ENCODE data around the gene ZBTB32. TPM values are rescaled to one million over a fixed set of nuclear protein-coding genes. Genes with fewer than 3 reads are reported as not detected.

ZBTB32 gene
- total RNA-seq, 1 donor from 2014 or later = not detected

DNA sequence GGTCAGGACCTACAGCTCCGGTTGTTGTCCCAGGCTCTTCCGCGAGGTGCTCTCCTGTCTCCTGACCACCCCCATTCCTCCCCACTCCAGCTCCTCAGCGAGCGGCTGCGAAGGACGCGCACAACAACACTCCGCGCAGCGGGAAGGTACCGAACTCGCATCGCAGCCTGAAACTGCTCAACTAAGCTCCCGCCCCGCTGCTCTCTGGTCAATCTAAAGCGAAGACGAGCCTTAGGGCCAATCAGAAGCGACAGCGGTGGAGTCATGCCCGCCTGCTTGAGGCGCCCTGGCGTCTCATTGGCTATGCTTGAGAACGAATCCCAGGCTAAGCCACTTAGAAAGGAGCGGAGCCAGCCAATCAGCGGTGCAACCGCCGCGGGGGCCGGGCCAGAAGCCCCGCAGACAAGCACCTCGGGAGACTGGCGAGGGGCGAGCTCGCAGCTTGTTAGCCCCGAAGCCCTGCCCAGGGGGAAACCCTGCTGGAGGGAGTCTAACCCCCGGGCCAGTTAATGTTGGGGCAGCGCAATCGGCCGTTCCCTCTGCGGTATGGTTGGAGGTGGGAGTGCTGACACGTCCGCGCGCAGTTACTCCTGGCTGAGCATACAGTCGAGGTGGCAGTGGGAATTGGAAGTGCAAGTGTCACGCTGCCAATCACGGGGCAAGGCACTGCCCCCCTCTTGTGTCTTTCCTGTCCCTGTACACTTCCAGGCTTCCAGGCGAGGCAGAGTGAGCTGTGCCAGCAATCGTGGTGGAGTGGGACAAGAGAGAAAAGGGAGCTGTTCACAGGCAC lies 1.9 kb upstream of the ZBTB32 start:
- TF ChIP-seq, protein P1, sequence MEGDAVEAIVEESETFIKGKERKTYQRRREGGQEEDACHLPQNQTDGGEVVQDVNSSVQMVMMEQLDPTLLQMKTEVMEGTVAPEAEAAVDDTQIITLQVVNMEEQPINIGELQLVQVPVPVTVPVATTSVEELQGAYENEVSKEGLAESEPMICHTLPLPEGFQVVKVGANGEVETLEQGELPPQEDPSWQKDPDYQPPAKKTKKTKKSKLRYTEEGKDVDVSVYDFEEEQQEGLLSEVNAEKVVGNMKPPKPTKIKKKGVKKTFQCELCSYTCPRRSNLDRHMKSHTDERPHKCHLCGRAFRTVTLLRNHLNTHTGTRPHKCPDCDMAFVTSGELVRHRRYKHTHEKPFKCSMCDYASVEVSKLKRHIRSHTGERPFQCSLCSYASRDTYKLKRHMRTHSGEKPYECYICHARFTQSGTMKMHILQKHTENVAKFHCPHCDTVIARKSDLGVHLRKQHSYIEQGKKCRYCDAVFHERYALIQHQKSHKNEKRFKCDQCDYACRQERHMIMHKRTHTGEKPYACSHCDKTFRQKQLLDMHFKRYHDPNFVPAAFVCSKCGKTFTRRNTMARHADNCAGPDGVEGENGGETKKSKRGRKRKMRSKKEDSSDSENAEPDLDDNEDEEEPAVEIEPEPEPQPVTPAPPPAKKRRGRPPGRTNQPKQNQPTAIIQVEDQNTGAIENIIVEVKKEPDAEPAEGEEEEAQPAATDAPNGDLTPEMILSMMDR (IDR thresholded peaks at IDR 0.05; ENCODE audit: insufficient read depth, low read length, severe bottlenecking) = no peak
- DNase-seq (ENCODE audit: low read depth) = peak; percentile 96
- FAIRE-seq = peak; percentile 43
- no peaks in the 10 kb centered on the region for H3K27me3 ChIP-seq (ENCODE audit: control insufficient read depth, insufficient read depth, low read length)
- peak overlapping the region; percentile 48 for H3K4me3 ChIP-seq (ENCODE audit: low read depth, low read length)
- H3K36me3 ChIP-seq (ENCODE audit: control insufficient read depth, insufficient read depth, low read length) = no peaks in the 10 kb centered on the region

DNA sequence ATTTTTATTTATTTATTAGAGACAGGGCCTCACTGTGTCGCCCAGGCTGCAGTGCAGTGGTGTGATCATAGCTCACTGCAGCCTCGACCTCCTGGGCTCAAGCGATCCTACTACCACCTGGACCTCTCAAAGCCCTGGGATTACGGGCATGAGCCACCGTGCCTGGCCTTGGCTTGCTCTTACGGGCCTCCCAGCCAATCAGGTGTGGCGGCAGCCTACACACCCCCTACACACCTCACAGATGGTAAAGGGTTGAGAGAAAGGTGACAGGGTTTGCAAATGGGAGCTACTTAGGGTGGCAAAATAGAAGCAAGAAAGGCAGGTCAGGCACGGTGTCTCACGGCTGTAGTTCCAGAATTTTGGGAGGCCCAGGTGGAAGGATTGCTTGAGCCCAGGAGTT lies 1.0 kb upstream of the ZBTB32 start:
- no peaks in the 10 kb centered on the region for H3K27me3 ChIP-seq (ENCODE audit: control insufficient read depth, insufficient read depth, low read length)
- H3K4me3 ChIP-seq (ENCODE audit: low read depth, low read length) = no peak overlapping the region
- H3K36me3 ChIP-seq (ENCODE audit: control insufficient read depth, insufficient read depth, low read length) = no peaks in the 10 kb centered on the region
- FAIRE-seq (no peak), DNase-seq (ENCODE audit: low read depth) (no peak)
- TF ChIP-seq, protein P1 (IDR thresholded peaks at IDR 0.05; ENCODE audit: insufficient read depth, low read length, severe bottlenecking) = no peak

DNA sequence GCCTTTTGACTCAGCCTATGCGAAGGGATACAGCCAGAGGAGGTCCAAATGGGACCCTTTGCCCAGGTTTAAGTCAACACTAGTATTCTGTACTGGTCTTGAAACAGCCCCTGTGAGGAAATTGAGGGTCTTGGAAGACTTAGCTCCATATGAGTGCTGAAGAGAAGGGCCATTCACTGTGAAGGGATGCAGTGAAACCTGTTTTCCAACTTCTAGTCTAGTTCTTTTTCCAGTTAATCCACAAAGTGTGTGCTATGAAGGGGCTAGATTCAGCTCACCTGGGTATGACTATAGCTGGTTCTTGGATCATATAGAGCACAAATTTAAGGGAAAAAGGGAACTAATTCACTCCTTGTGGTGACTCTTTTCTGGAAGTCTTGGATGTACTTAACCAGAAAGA lies 4.0 kb downstream of the ZBTB32 start:
- DNase-seq (ENCODE audit: low read depth) = peak; percentile 17
- no peak for FAIRE-seq
- Histone ChIP-seq H3K27me3 (ENCODE audit: control insufficient read depth, insufficient read depth, low read length) (no peaks in the 10 kb centered on the region), H3K36me3 (ENCODE audit: control insufficient read depth, insufficient read depth, low read length) (no peaks in the 10 kb centered on the region), H3K4me3 (ENCODE audit: low read depth, low read length) (no peak overlapping the region)
- TF ChIP-seq, protein P1 (IDR thresholded peaks at IDR 0.05; ENCODE audit: insufficient read depth, low read length, severe bottlenecking) = no peak

DNA sequence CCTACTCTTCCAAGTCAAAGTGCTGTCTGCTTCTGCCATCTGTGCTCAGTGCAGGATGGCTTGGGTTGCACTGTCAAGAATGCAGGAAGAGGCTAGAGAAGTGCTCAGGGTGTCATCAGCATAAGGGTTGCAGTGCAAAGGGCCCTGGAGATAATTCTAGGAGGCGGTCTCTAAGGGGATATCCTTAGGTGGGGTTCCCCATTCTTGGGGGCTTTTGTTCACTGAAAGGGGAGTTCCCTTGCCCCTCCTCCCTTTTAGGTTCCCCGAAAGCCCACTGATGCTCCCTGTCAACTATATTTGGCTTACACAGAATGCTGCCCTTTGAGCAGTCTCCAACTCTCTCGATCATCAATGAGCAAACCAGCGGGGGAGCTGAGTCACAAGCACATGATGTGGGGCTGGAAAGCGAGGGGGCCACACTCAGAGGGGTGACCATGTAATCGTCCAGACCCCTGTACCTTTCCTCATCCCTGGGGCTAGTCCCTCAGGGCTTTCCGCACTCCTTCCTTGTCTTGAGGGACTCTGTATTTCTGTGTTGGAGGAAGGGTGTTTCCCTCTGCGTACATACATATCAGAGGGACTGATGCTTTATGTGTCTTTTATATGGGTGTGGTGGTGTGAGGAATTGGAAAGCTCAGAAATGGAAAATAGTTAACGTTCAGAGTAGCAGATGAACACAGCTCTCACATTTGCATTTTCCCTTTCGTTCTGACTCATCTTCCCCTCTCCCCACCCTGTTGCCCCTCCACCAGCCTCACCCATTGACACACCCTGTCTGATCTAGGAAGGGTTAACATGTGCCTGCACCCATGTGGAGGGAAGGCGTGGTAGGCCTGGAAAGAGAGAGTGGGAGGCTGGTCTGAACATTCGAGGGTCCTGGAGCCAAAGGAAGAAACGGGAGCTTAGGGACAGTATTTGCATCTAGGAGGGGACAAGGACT lies 6.7 kb downstream of the ZBTB32 start:
- no peak for FAIRE-seq
- DNase-seq (ENCODE audit: low read depth) = no peak
- TF ChIP-seq, protein P1 (IDR thresholded peaks at IDR 0.05; ENCODE audit: insufficient read depth, low read length, severe bottlenecking) = no peak

DNA sequence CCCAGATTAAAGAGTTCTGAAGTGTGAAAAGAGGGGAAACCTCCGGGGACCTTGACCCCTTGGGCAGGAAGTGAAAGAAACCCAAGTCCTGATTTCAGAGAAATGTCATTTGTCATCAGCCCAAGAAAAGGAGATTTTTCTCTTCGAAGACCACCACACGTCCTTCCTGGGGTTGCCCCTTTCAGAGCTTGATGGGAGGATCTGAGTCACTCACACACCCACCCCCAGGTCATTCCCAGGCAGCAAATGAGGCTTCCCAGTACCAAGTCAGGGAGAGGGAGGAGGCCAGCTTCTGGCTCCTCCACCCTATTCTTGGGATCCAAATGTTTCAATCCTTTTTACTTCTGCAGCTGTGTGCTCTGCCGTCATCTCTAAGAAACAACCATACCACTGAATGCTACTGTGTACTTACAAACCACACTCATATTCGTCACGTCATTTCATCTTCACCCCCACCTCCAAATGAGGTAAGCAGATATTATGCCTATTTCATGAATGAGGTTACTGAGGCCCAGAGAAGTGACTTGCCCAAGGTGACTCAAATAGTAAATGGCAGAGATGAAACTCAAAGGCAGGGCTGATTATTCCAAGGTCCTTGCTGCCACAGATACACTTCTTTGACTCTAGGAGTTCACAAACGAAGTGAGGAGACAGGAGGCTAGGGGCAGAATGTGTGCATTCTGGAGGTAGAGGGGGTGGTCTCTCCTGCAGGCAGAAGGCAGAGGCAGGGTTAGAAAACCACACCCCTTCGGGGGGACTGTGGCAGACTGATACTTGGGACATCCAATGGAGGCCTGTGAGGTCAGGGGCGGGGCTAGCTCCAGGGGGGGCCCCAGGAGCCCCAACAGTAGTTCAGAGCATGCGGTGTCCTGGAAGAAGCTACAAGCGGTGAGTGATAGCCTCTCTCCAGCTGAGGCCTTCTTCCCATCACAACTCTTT lies 8.5 kb downstream of the ZBTB32 start:
- DNase-seq (ENCODE audit: low read depth) (no peak), FAIRE-seq (no peak)
- Histone ChIP-seq H3K36me3 (ENCODE audit: control insufficient read depth, insufficient read depth, low read length) (no peaks in the 10 kb centered on the region), H3K27me3 (ENCODE audit: control insufficient read depth, insufficient read depth, low read length) (no peaks in the 10 kb centered on the region), H3K4me3 (ENCODE audit: low read depth, low read length) (no peak overlapping the region)
- TF ChIP-seq, protein P1 (IDR thresholded peaks at IDR 0.05; ENCODE audit: insufficient read depth, low read length, severe bottlenecking) = no peak

More for the DNA sequence above, 6.7 kb downstream of the ZBTB32 start:
- Histone ChIP-seq H3K27me3 (ENCODE audit: control insufficient read depth, insufficient read depth, low read length) (no peaks in the 10 kb centered on the region), H3K4me3 (ENCODE audit: low read depth, low read length) (no peak overlapping the region), H3K36me3 (ENCODE audit: control insufficient read depth, insufficient read depth, low read length) (no peaks in the 10 kb centered on the region)
